ENCODE results near the gene ME2. TPM values are rescaled to one million over a fixed set of nuclear protein-coding genes. Genes with fewer than 3 reads are reported as not detected.
"Not testable (repeated sequence)": the region's sequence is repeated elsewhere in the genome, so short reads cannot be mapped to it uniquely, and the experiment has no call there.

The ME2 gene
- total RNA-seq, 2 donors from 2014 or later = 72.3 to 75.2 TPM

- DNase-seq = no peak
- Mint-ChIP-seq H3K4me3 (no peak overlapping the region), H3K4me1 (ENCODE audit: low read depth) (no peaks in the 10 kb centered on the region), H3K9me3 (no peaks in the 10 kb centered on the region), H3K27me3 (ENCODE audit: low read depth) (peaks cover 5% of the 10 kb centered on the region), H3K36me3 (ENCODE audit: insufficient read depth in 2 of 2) (no peaks in the 10 kb centered on the region), H3K27ac (no peak overlapping the region)
- ATAC-seq (replicated peaks in 1 of 2) = no peak
Measured at GRCh38 chr18:50870138-50870845, 8.6 kb upstream of the ME2 start.

GRCh38 chr18:50871846-50872245 is 7.1 kb upstream of the ME2 start:
- Mint-ChIP-seq H3K9me3 (no peaks in the 10 kb centered on the region), H3K36me3 (ENCODE audit: insufficient read depth in 2 of 2) (no peaks in the 10 kb centered on the region), H3K27ac (no peak overlapping the region), H3K27me3 (ENCODE audit: low read depth) (peaks cover 5% of the 10 kb centered on the region), H3K4me1 (ENCODE audit: low read depth) (peaks cover 7% of the 10 kb centered on the region), H3K4me3 (no peak overlapping the region)
- no peak for DNase-seq
- no peak for ATAC-seq (replicated peaks in 1 of 2)

GRCh38 chr18:50875966-50876536 is 2.9 kb upstream of the ME2 start:
- no peak overlapping the region for H3K4me3 Mint-ChIP-seq
- no peak for ATAC-seq (replicated peaks in 1 of 2)

GRCh38 chr18:50877545-50878265 is 1.2 kb upstream of the ME2 start:
- ATAC-seq (replicated peaks in 1 of 2) = no peak
- H3K36me3 Mint-ChIP-seq (ENCODE audit: insufficient read depth in 2 of 2) = peaks cover 1 to 7% of the 10 kb centered on the region in 2 donors
- peak overlapping the region; percentile 99 for H3K27ac Mint-ChIP-seq
- H3K4me3 Mint-ChIP-seq = peak overlapping the region; percentile 97 to 98
- H3K4me1 Mint-ChIP-seq (ENCODE audit: low read depth) = peaks cover 29% of the 10 kb centered on the region
- no peak for DNase-seq
- H3K9me3 Mint-ChIP-seq = no peaks in the 10 kb centered on the region
- H3K27me3 Mint-ChIP-seq (ENCODE audit: low read depth) = peaks cover 5% of the 10 kb centered on the region

More at GRCh38 chr18:50875966-50876536, 2.9 kb upstream of the ME2 start:
- Mint-ChIP-seq H3K4me1 (ENCODE audit: low read depth) (peaks cover 27% of the 10 kb centered on the region), H3K36me3 (ENCODE audit: insufficient read depth in 2 of 2) (peaks cover 1 to 7% of the 10 kb centered on the region in 2 donors), H3K9me3 (no peaks in the 10 kb centered on the region), H3K27me3 (ENCODE audit: low read depth) (peaks cover 5% of the 10 kb centered on the region), H3K27ac (no peak overlapping the region)
- no peak for DNase-seq

GRCh38 chr18:50879302-50880118 is 592 bp downstream of the ME2 start:
- Mint-ChIP-seq H3K4me3 (peak overlapping the region; percentile 90 to 100), H3K27me3 (ENCODE audit: low read depth) (no peaks in the 10 kb centered on the region), H3K4me1 (ENCODE audit: low read depth) (peaks cover 39% of the 10 kb centered on the region), H3K27ac (peak overlapping the region; percentile 99), H3K36me3 (ENCODE audit: insufficient read depth in 2 of 2) (peaks cover 1 to 7% of the 10 kb centered on the region in 2 donors), H3K9me3 (no peaks in the 10 kb centered on the region)
- ATAC-seq (replicated peaks in 1 of 2) = peak in 1 of 2 donors; percentile 12
- peak in 1 of 2 donors; percentile 35 for DNase-seq

- Mint-ChIP-seq H3K36me3 (ENCODE audit: insufficient read depth in 2 of 2) (peaks cover 1 to 7% of the 10 kb centered on the region in 2 donors), H3K4me1 (ENCODE audit: low read depth) (peaks cover 39% of the 10 kb centered on the region), H3K9me3 (no peaks in the 10 kb centered on the region), H3K27me3 (ENCODE audit: low read depth) (no peaks in the 10 kb centered on the region), H3K4me3 (peak overlapping the region; percentile 90 to 100), H3K27ac (peak overlapping the region; percentile 99)
- no peak for ATAC-seq (replicated peaks in 1 of 2)
- no peak for DNase-seq
Measured at GRCh38 chr18:50880119-50880465, 1.2 kb downstream of the ME2 start.

- H3K27ac Mint-ChIP-seq; ATAC-seq (replicated peaks in 1 of 2); H3K27me3 Mint-ChIP-seq (ENCODE audit: low read depth); H3K36me3 Mint-ChIP-seq (ENCODE audit: insufficient read depth in 2 of 2); DNase-seq; H3K9me3 Mint-ChIP-seq: not testable (repeated sequence)
- Mint-ChIP-seq H3K4me1 (ENCODE audit: low read depth) (peaks cover 39% of the 10 kb centered on the region), H3K4me3 (peak overlapping the region in 1 of 2 donors; percentile 34)
Measured at GRCh38 chr18:50880944-50881343, 2.0 kb downstream of the ME2 start.

- Mint-ChIP-seq H3K27me3 (ENCODE audit: low read depth) (no peaks in the 10 kb centered on the region), H3K36me3 (ENCODE audit: insufficient read depth in 2 of 2) (peaks cover 3 to 11% of the 10 kb centered on the region in 2 donors), H3K9me3 (no peaks in the 10 kb centered on the region), H3K27ac (peak overlapping the region; percentile 94), H3K4me1 (ENCODE audit: low read depth) (peaks cover 26% of the 10 kb centered on the region), H3K4me3 (peak overlapping the region in 1 of 2 donors; percentile 37)
- ATAC-seq (replicated peaks in 1 of 2) = peak; percentile 63 to 95
- no peak for DNase-seq
Measured at GRCh38 chr18:50886929-50887328, 8.0 kb downstream of the ME2 start.

GRCh38 chr18:50895350-50896045 is 16.6 kb downstream of the ME2 start:
- H3K4me3 Mint-ChIP-seq = no peak overlapping the region
- DNase-seq = no peak
- no peaks in the 10 kb centered on the region for H3K27me3 Mint-ChIP-seq (ENCODE audit: low read depth)
- peak overlapping the region; percentile 88 for H3K27ac Mint-ChIP-seq
- no peak for ATAC-seq (replicated peaks in 1 of 2)
- peaks cover 24% of the 10 kb centered on the region for H3K4me1 Mint-ChIP-seq (ENCODE audit: low read depth)
- H3K9me3 Mint-ChIP-seq = peaks cover 0 to 5% of the 10 kb centered on the region in 2 donors
- peaks cover 17 to 36% of the 10 kb centered on the region in 2 donors for H3K36me3 Mint-ChIP-seq (ENCODE audit: insufficient read depth in 2 of 2)

GRCh38 chr18:50896093-50896492 is 17.2 kb downstream of the ME2 start:
- Mint-ChIP-seq H3K4me1 (ENCODE audit: low read depth) (peaks cover 30% of the 10 kb centered on the region), H3K27ac (peak overlapping the region; percentile 35), H3K9me3 (peaks cover 0 to 5% of the 10 kb centered on the region in 2 donors), H3K27me3 (ENCODE audit: low read depth) (no peaks in the 10 kb centered on the region), H3K36me3 (ENCODE audit: insufficient read depth in 2 of 2) (peaks cover 18 to 35% of the 10 kb centered on the region in 2 donors), H3K4me3 (no peak overlapping the region)
- ATAC-seq (replicated peaks in 1 of 2) (no peak), DNase-seq (no peak)

- DNase-seq (no peak), ATAC-seq (replicated peaks in 1 of 2) (peak in 1 of 2 donors; percentile 15)
- Mint-ChIP-seq H3K4me1 (ENCODE audit: low read depth) (peaks cover 40% of the 10 kb centered on the region), H3K9me3 (peaks cover 0 to 5% of the 10 kb centered on the region in 2 donors), H3K27me3 (ENCODE audit: low read depth) (no peaks in the 10 kb centered on the region), H3K4me3 (no peak overlapping the region), H3K36me3 (ENCODE audit: insufficient read depth in 2 of 2) (peaks cover 19 to 38% of the 10 kb centered on the region in 2 donors), H3K27ac (no peak overlapping the region)
Measured at GRCh38 chr18:50898919-50899318, 20.0 kb downstream of the ME2 start.

- ATAC-seq (replicated peaks in 1 of 2) = no peak
- Mint-ChIP-seq H3K4me1 (ENCODE audit: low read depth) (peaks cover 40% of the 10 kb centered on the region), H3K4me3 (no peak overlapping the region), H3K27ac (no peak overlapping the region), H3K9me3 (peaks cover 0 to 9% of the 10 kb centered on the region in 2 donors), H3K27me3 (ENCODE audit: low read depth) (no peaks in the 10 kb centered on the region), H3K36me3 (ENCODE audit: insufficient read depth in 2 of 2) (peaks cover 24 to 51% of the 10 kb centered on the region in 2 donors)
- no peak for DNase-seq
Measured at GRCh38 chr18:50902797-50903196, 23.9 kb downstream of the ME2 start.

Measured in activated T-cell treated with anti-CD3 and anti-CD28 coated beads, Interleukin-2, amount 50 U/mL, for 72 hours (primary cell).